ENCODE measurements around the gene BICC1. TPM values are rescaled to one million over a fixed set of nuclear protein-coding genes. Genes with fewer than 3 reads are reported as not detected.

Gene BICC1
- polyA plus RNA-seq, 3 donors = 0.02 to 0.24 (median 0.14) TPM

- H3K36me3 Mint-ChIP-seq = peaks cover 2 to 5% of the 10 kb centered on the region in 2 donors
- Histone ChIP-seq H3K36me3 (replicated peaks in 1 of 2; ENCODE audit: control insufficient read depth in 1 of 2, insufficient read depth in 2 of 2, low read length in 2 of 2) (no peaks in the 10 kb centered on the region), H4K20me1 (ENCODE audit: insufficient read depth, low read length) (no peaks in the 10 kb centered on the region), H3K9me3 (replicated peaks in 1 of 2; ENCODE audit: control insufficient read depth in 1 of 2, insufficient read depth in 1 of 2, low read length in 2 of 2) (peaks cover 8 to 21% of the 10 kb centered on the region in 2 donors), H3K79me2 (ENCODE audit: insufficient read depth, low read length) (no peaks in the 10 kb centered on the region), H3K27ac (ENCODE audit: low read depth in 1 of 2, low read length in 2 of 2) (no peak overlapping the region), H3K4me3 (replicated peaks in 1 of 3; ENCODE audit: low read depth in 2 of 3, low read length in 3 of 3) (no peak overlapping the region), H2AFZ (ENCODE audit: insufficient read depth, low read depth, low read length, poor library complexity, severe bottlenecking) (no peak overlapping the region), H3K4me1 (ENCODE audit: control insufficient read depth in 1 of 2, insufficient read depth in 2 of 2, low read length in 2 of 2) (no peaks in the 10 kb centered on the region), H3K27me3 (ENCODE audit: control insufficient read depth in 2 of 2, insufficient read depth in 2 of 2, low read length in 2 of 2) (no peaks in the 10 kb centered on the region), H3K9ac (ENCODE audit: insufficient read depth, low read length, poor library complexity, severe bottlenecking) (no peak overlapping the region), H3K4me2 (replicated peaks; ENCODE audit: extremely low read depth, low read length, poor library complexity, severe bottlenecking) (no peak overlapping the region)
- peaks cover 2% of the 10 kb centered on the region for H3K4me1 Mint-ChIP-seq
- intact Hi-C loops (cut with micrococcal nuclease) = no loop called here
- H3K27ac Mint-ChIP-seq = no peak overlapping the region
- no peak for TF ChIP-seq CTCF (IDR thresholded peaks at IDR 0.05)
- peaks cover 0 to 3% (median 1%) of the 10 kb centered on the region in 3 donors for H3K27me3 Mint-ChIP-seq (ENCODE audit: low read depth in 3 of 3)
- 100% methylated on average over 1 of the region's 2 CpGs for WGBS (ENCODE audit: insufficient coverage)
- peaks cover 17 to 32% (median 27%) of the 10 kb centered on the region in 7 donors for H3K9me3 Mint-ChIP-seq
- H3K4me3 Mint-ChIP-seq = no peak overlapping the region
- no peak for DNase-seq
Observed at GRCh38 chr10:58565271-58565670, 52.6 kb downstream of the BICC1 start.

- no peaks in the 10 kb centered on the region for H3K36me3 ChIP-seq (replicated peaks in 1 of 2; ENCODE audit: control insufficient read depth in 1 of 2, insufficient read depth in 2 of 2, low read length in 2 of 2)
- H3K4me1 Mint-ChIP-seq = peaks cover 9% of the 10 kb centered on the region
- H3K4me2 ChIP-seq (replicated peaks; ENCODE audit: extremely low read depth, low read length, poor library complexity, severe bottlenecking) = no peak overlapping the region
- peaks cover 6 to 8% of the 10 kb centered on the region in 2 donors for H3K9me3 ChIP-seq (replicated peaks in 1 of 2; ENCODE audit: control insufficient read depth in 1 of 2, insufficient read depth in 1 of 2, low read length in 2 of 2)
- no peaks in the 10 kb centered on the region for H3K4me1 ChIP-seq (ENCODE audit: control insufficient read depth in 1 of 2, insufficient read depth in 2 of 2, low read length in 2 of 2)
- intact Hi-C loops (cut with micrococcal nuclease) = no loop called here
- no peaks in the 10 kb centered on the region for H4K20me1 ChIP-seq (ENCODE audit: insufficient read depth, low read length)
- no peaks in the 10 kb centered on the region for H3K27me3 Mint-ChIP-seq (ENCODE audit: low read depth in 3 of 3)
- no peak for DNase-seq
- no peak for TF ChIP-seq CTCF (IDR thresholded peaks at IDR 0.05)
- no peak overlapping the region for H3K27ac ChIP-seq (ENCODE audit: low read depth in 1 of 2, low read length in 2 of 2)
- peaks cover 6 to 24% (median 11%) of the 10 kb centered on the region in 7 donors for H3K9me3 Mint-ChIP-seq
- WGBS (ENCODE audit: insufficient coverage) = 100% methylated on average over 1 of the region's 1 CpG
- no peak overlapping the region for H3K4me3 Mint-ChIP-seq
- peaks cover 0 to 3% of the 10 kb centered on the region in 2 donors for H3K36me3 Mint-ChIP-seq
- no peak overlapping the region for H3K27ac Mint-ChIP-seq
- H3K9ac ChIP-seq (ENCODE audit: insufficient read depth, low read length, poor library complexity, severe bottlenecking) = no peak overlapping the region
- no peaks in the 10 kb centered on the region for H3K27me3 ChIP-seq (ENCODE audit: control insufficient read depth in 2 of 2, insufficient read depth in 2 of 2, low read length in 2 of 2)
- H2AFZ ChIP-seq (ENCODE audit: insufficient read depth, low read depth, low read length, poor library complexity, severe bottlenecking) = no peak overlapping the region
- H3K79me2 ChIP-seq (ENCODE audit: insufficient read depth, low read length) = no peaks in the 10 kb centered on the region
- no peak overlapping the region for H3K4me3 ChIP-seq (replicated peaks in 1 of 3; ENCODE audit: low read depth in 2 of 3, low read length in 3 of 3)
Observed at GRCh38 chr10:58567652-58568051, 55.0 kb downstream of the BICC1 start.
